HFFc6 (cell line): ENCODE measurements around the gene ST14. TPM values are rescaled to one million over a fixed set of nuclear protein-coding genes. Genes with fewer than 3 reads are reported as not detected.

Experiments used
- DNase-seq: peaks from one replicate; pipeline ENCODE4 v3.0.0-alpha.2; 2018
- H3K27ac Mint-ChIP-seq: 2 replicates; pipeline ENCODE4 v1.8.0; 2020; ENCODE audit warnings: mild to moderate bottlenecking, mixed read lengths
- H3K27me3 Mint-ChIP-seq: 2 replicates; pipeline ENCODE4 v1.8.0; 2021; ENCODE audit warnings: mild to moderate bottlenecking, moderate library complexity, mixed read lengths; ENCODE audit not compliant: insufficient read depth
- H3K36me3 Mint-ChIP-seq: 2 replicates; pipeline ENCODE4 v1.8.0; 2021; ENCODE audit warnings: low read depth, mixed read lengths
- H3K4me1 Mint-ChIP-seq: 2 replicates; pipeline ENCODE4 v1.8.0; 2020; ENCODE audit warnings: low read depth, mixed read lengths
- H3K4me3 Mint-ChIP-seq: 2 replicates; pipeline ENCODE4 v1.8.0; 2020; ENCODE audit warnings: mild to moderate bottlenecking, moderate library complexity, mixed read lengths
- H3K9me3 Mint-ChIP-seq: 2 replicates; pipeline ENCODE4 v1.8.0; 2020; ENCODE audit warnings: mild to moderate bottlenecking, mixed read lengths
- CTCF ChIP-seq: fragments of 200-600 bp; sonication (generic); IDR thresholded peaks from 2 replicates; pipeline ENCODE4 v1.5.0; 2021; ENCODE audit warnings: antibody characterized with exemption, mild to moderate bottlenecking
- total RNA-seq, 6 experiments: library from RNA; stranded (reverse); fragmentation: NEBNext Ultra II Directional; extraction: Animal tissue kit (Norgen Biotek cat#: 25700); gene quantifications; 2 replicates in 1 of 6; 3 replicates in 5 of 6; pipeline ENCODE4 v1.2.3, GENCODE V29; 2021

The ST14 gene
- total RNA-seq, 6 experiments from 2014 or later = not detected

GRCh38 chr11:130212431-130212961 is 52.9 kb downstream of the ST14 start:
- H3K4me1 Mint-ChIP-seq = no peaks in the 10 kb centered on the region
- no peak for TF ChIP-seq CTCF
- H3K27ac Mint-ChIP-seq = no peak overlapping the region
- DNase-seq = no peak
- H3K4me3 Mint-ChIP-seq = no peak overlapping the region
- no peaks in the 10 kb centered on the region for H3K36me3 Mint-ChIP-seq
- no peaks in the 10 kb centered on the region for H3K9me3 Mint-ChIP-seq
- peaks cover 52% of the 10 kb centered on the region for H3K27me3 Mint-ChIP-seq

- no peak for DNase-seq
- peaks cover 56% of the 10 kb centered on the region for H3K27me3 Mint-ChIP-seq
These were observed 53.8 kb downstream of the ST14 start for GRCh38 chr11:130213143-130213978.

GRCh38 chr11:130213979-130214281 is 54.3 kb downstream of the ST14 start:
- Mint-ChIP-seq H3K36me3 (no peaks in the 10 kb centered on the region), H3K4me3 (no peak overlapping the region), H3K4me1 (no peaks in the 10 kb centered on the region), H3K27ac (no peak overlapping the region), H3K9me3 (no peaks in the 10 kb centered on the region), H3K27me3 (peaks cover 54% of the 10 kb centered on the region)
- no peak for DNase-seq
- TF ChIP-seq CTCF = no peak

More at GRCh38 chr11:130213143-130213978, 53.8 kb downstream of the ST14 start:
- Mint-ChIP-seq H3K4me3 (no peak overlapping the region), H3K36me3 (no peaks in the 10 kb centered on the region), H3K4me1 (no peaks in the 10 kb centered on the region), H3K27ac (no peak overlapping the region), H3K9me3 (no peaks in the 10 kb centered on the region)
- TF ChIP-seq CTCF = peak; percentile 99

- Mint-ChIP-seq H3K4me1 (no peaks in the 10 kb centered on the region), H3K4me3 (no peak overlapping the region), H3K9me3 (no peaks in the 10 kb centered on the region), H3K27ac (no peak overlapping the region), H3K27me3 (peaks cover 49% of the 10 kb centered on the region), H3K36me3 (no peaks in the 10 kb centered on the region)
- DNase-seq = no peak
- TF ChIP-seq CTCF = no peak
These were observed 55.4 kb downstream of the ST14 start for GRCh38 chr11:130214861-130215530.

GRCh38 chr11:130215531-130216220 is 56.1 kb downstream of the ST14 start:
- DNase-seq = no peak
- Mint-ChIP-seq H3K4me1 (no peaks in the 10 kb centered on the region), H3K27me3 (peaks cover 42% of the 10 kb centered on the region), H3K9me3 (no peaks in the 10 kb centered on the region), H3K36me3 (no peaks in the 10 kb centered on the region), H3K4me3 (no peak overlapping the region), H3K27ac (no peak overlapping the region)
- no peak for TF ChIP-seq CTCF
